HFFc6 (cell line): ENCODE data around the gene FRMPD3. TPM values are rescaled to one million over a fixed set of nuclear protein-coding genes. Genes with fewer than 3 reads are reported as not detected.

Experiments
- DNase-seq: peaks from one replicate; pipeline ENCODE4 v3.0.0-alpha.2; 2018
- H3K27ac Mint-ChIP-seq: 2 replicates; pipeline ENCODE4 v1.8.0; 2020; ENCODE audit warnings: mild to moderate bottlenecking, mixed read lengths
- H3K27me3 Mint-ChIP-seq: 2 replicates; pipeline ENCODE4 v1.8.0; 2021; ENCODE audit warnings: mild to moderate bottlenecking, moderate library complexity, mixed read lengths; ENCODE audit not compliant: insufficient read depth
- H3K36me3 Mint-ChIP-seq: 2 replicates; pipeline ENCODE4 v1.8.0; 2021; ENCODE audit warnings: low read depth, mixed read lengths
- H3K4me1 Mint-ChIP-seq: 2 replicates; pipeline ENCODE4 v1.8.0; 2020; ENCODE audit warnings: low read depth, mixed read lengths
- H3K4me3 Mint-ChIP-seq: 2 replicates; pipeline ENCODE4 v1.8.0; 2020; ENCODE audit warnings: mild to moderate bottlenecking, moderate library complexity, mixed read lengths
- H3K9me3 Mint-ChIP-seq: 2 replicates; pipeline ENCODE4 v1.8.0; 2020; ENCODE audit warnings: mild to moderate bottlenecking, mixed read lengths
- CTCF ChIP-seq: fragments of 200-600 bp; sonication (generic); IDR thresholded peaks from 2 replicates; pipeline ENCODE4 v1.5.0; 2021; ENCODE audit warnings: antibody characterized with exemption, mild to moderate bottlenecking
- total RNA-seq, 6 experiments: library from RNA; stranded (reverse); fragmentation: NEBNext Ultra II Directional; extraction: Animal tissue kit (Norgen Biotek cat#: 25700); gene quantifications; 2 replicates in 1 of 6; 3 replicates in 5 of 6; pipeline ENCODE4 v1.2.3, GENCODE V29; 2021

The FRMPD3 gene
- total RNA-seq, 6 experiments from 2014 or later = 0.02 to 0.10 (median 0.05) TPM; not detected in 1

DNA sequence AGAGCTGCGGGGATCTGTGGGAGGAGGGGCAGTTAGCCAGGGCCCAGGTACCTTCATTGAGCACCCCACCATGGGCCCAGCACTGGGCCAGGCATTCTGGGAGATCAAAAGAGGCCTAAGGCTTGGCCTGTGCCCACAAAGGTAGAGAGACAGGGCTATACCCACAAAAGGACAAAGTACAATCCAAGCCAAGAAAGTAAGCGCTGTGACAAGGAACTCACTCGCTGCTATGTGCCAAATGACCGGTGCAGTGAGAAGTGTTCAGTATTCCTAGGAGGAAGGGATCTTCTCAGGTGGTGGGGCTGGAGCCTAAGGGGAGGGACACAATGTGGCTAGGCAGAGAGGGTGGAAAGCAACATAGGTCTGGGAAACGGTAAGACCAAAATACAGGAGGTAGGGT is 8.8 kb upstream of the FRMPD3 start:
- no peaks in the 10 kb centered on the region for H3K36me3 Mint-ChIP-seq
- no peak overlapping the region for H3K4me3 Mint-ChIP-seq
- DNase-seq = no peak
- H3K27me3 Mint-ChIP-seq = peaks cover 16% of the 10 kb centered on the region
- H3K27ac Mint-ChIP-seq = no peak overlapping the region
- no peaks in the 10 kb centered on the region for H3K9me3 Mint-ChIP-seq
- TF ChIP-seq CTCF = no peak
- H3K4me1 Mint-ChIP-seq = no peaks in the 10 kb centered on the region

DNA sequence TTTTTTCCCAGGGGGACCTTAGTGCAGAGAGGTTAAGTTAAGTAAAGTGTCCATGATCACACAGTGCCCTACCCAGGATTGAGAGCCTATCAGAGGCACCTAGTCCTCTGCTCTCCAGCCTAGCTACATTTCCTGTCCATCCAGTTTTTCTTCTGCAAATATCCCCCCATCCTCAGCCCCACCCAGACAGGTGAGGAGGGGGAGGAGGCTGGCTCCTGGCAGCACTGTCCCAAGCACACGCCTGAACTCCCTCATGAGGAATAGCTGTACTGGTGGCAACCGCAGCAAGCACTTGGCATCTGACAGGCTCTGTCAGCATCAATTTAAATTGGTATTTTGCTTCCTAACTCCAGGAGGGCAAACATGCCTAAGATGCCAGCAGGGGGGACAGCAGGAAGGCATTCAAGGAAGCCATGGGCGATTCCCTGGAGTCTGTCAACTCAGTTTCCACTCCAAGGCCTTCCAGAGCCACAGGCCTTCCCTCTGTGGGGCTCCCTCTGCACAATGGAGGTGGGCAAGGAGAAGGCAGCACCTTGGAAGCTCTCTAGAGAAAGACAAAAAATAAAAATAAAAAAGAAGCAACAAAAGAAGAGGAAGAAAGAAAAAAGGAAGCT is 6.4 kb upstream of the FRMPD3 start:
- Mint-ChIP-seq H3K4me1 (no peaks in the 10 kb centered on the region), H3K36me3 (no peaks in the 10 kb centered on the region), H3K27me3 (peaks cover 14% of the 10 kb centered on the region), H3K4me3 (no peak overlapping the region), H3K9me3 (no peaks in the 10 kb centered on the region), H3K27ac (no peak overlapping the region)
- TF ChIP-seq CTCF = no peak
- DNase-seq = no peak

DNA sequence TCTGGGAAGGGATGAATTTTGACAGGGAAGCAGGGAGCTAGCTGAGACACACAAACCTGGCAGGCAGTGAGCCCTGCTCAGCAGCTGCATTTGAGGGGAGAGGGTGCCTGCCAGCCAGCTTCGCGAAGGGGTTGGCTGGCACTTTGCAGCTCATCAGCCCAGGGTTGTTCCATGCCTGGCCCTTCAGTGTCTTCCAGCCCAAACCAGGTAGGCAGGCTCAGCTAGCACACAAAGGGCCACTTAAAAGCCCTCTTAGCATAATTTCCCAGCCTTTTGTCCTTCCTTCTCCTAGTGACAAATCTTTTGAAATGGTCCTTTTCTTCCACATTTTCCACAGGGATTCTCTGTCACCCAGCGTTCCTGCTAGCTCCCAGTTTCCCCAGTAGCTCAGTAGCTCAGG is 4.3 kb upstream of the FRMPD3 start:
- peaks cover 20% of the 10 kb centered on the region for H3K27me3 Mint-ChIP-seq
- no peak for DNase-seq
- H3K4me3 Mint-ChIP-seq = no peak overlapping the region
- H3K4me1 Mint-ChIP-seq = no peaks in the 10 kb centered on the region
- no peaks in the 10 kb centered on the region for H3K36me3 Mint-ChIP-seq
- no peaks in the 10 kb centered on the region for H3K9me3 Mint-ChIP-seq
- TF ChIP-seq CTCF = no peak
- no peak overlapping the region for H3K27ac Mint-ChIP-seq

DNA sequence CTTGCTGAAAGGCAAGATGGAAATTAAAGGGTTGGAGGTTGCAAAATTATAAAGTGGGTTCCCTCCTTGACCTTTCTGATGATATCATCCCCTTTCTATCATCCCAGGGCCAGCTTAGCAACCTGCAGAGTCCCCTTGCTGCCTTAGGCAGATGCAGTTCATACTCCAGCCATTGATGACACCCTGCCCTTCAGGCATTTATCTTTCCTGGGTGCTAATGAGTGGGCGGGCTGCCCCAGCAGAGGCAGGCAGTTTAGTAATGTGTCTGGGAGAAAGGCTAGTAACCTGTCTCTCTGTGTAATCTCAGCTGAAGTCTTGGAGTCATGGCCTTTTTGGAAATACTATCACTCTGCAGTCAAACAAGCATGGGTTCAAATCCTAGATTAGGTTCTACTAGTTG is 3.8 kb upstream of the FRMPD3 start:
- no peaks in the 10 kb centered on the region for H3K4me1 Mint-ChIP-seq
- no peak for TF ChIP-seq CTCF
- H3K36me3 Mint-ChIP-seq = no peaks in the 10 kb centered on the region
- no peak overlapping the region for H3K27ac Mint-ChIP-seq
- no peak overlapping the region for H3K4me3 Mint-ChIP-seq
- no peaks in the 10 kb centered on the region for H3K9me3 Mint-ChIP-seq
- H3K27me3 Mint-ChIP-seq = peaks cover 17% of the 10 kb centered on the region
- DNase-seq = no peak

DNA sequence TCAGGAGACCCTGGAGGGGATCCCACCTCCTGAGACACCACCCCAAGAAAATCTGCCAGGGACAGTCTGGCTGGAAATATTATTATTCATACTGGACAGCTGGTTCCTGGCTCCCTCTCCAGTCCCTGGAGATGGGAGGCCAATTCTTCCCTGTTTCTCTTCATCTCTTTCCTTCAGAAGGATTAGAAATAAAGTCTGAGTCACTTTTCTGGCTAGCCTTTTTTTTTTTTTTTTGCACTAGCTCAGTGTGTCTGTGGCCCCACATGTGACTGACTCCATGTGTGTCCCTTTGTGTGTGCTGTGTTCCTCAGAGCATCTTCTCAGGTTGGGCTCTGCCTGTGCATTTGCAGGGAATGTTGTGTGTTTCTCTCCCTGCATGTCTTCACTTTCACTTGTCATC is 1.8 kb upstream of the FRMPD3 start:
- H3K9me3 Mint-ChIP-seq = no peaks in the 10 kb centered on the region
- DNase-seq = no peak
- no peaks in the 10 kb centered on the region for H3K36me3 Mint-ChIP-seq
- peaks cover 27% of the 10 kb centered on the region for H3K27me3 Mint-ChIP-seq
- no peak overlapping the region for H3K27ac Mint-ChIP-seq
- H3K4me3 Mint-ChIP-seq = no peak overlapping the region
- TF ChIP-seq CTCF = no peak
- no peaks in the 10 kb centered on the region for H3K4me1 Mint-ChIP-seq

DNA sequence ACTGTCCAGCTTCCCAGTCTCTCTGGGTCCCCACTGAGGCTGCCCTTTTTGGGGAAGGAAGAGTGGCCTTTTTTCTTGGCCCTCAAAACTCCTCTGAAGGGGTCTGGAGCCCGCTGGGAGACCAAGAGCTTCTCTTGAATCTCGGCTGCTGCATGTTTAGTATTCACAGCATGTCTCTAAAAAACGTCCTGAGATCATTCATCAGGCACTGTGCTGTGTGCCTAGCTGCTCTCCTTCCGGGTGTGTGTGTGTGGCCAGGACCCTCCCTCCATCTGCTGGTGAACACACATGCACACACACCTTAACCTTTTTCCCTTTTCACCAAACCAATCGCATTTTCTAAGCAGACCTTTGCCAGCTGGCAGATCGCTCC is 841 bp upstream of the FRMPD3 start:
- Mint-ChIP-seq H3K9me3 (no peaks in the 10 kb centered on the region), H3K4me3 (peak overlapping the region; percentile 17; the same call in 1 of the 2 replicates), H3K4me1 (no peaks in the 10 kb centered on the region), H3K27me3 (peaks cover 27% of the 10 kb centered on the region), H3K27ac (no peak overlapping the region), H3K36me3 (no peaks in the 10 kb centered on the region)
- no peak for DNase-seq
- TF ChIP-seq CTCF = no peak
